SK-N-SH treated with all-trans-retinoic acid at 6 μM for 48 hours (cell line): ENCODE measurements around the gene SLC35E3.
A peak's percentile ranks its signal among the peaks of the same experiment; 100 is the strongest.

Experiments
- ATAC-seq: fragments of 200-7000 bp; cut with Tn5 transposase; 3 replicates; pipeline ENCODE4 v1.9.1; 2020; ENCODE audit warnings: mild to moderate bottlenecking, moderate library complexity
- ARNTL ChIP-seq: fragments of 450-650 bp; formaldehyde crosslinking; IDR thresholded peaks from 2 replicates; pipeline ENCODE4 v1.5.0; 2020; ENCODE audit warnings: low read depth, mild to moderate bottlenecking, moderate library complexity, borderline replicate concordance
- BACH2 ChIP-seq: fragments of 250-450 bp; sonication (Bioruptor Pico); IDR thresholded peaks from 2 replicates; pipeline ENCODE4 v1.9.0; 2021; ENCODE audit warnings: mild to moderate bottlenecking, borderline replicate concordance
- CSRNP3 ChIP-seq: fragments of 250-450 bp; sonication (Bioruptor Pico); IDR thresholded peaks from 2 replicates; pipeline ENCODE4 v1.5.1; 2021; ENCODE audit warnings: mild to moderate bottlenecking, moderate library complexity
- ESRRG ChIP-seq: fragments of 250-450 bp; sonication (Bioruptor Pico); IDR thresholded peaks from 2 replicates; pipeline ENCODE4 v1.6.1; 2021; ENCODE audit warnings: mild to moderate bottlenecking
- ISL1 ChIP-seq: fragments of 250-450 bp; sonication (Bioruptor Pico); IDR thresholded peaks from 2 replicates; pipeline ENCODE4 v2.1.2; 2022; ENCODE audit warnings: mild to moderate bottlenecking, moderate library complexity
- OSR1 ChIP-seq: fragments of 250-450 bp; sonication (Bioruptor Pico); IDR thresholded peaks from 2 replicates; pipeline ENCODE4 v1.8.0; 2022; ENCODE audit warnings: moderate library complexity, mild to moderate bottlenecking, inconsistent platforms
- PATZ1 ChIP-seq: fragments of 250-450 bp; sonication (Bioruptor Pico); IDR thresholded peaks from 2 replicates; pipeline ENCODE4 v1.8.0; 2020; ENCODE audit warnings: mild to moderate bottlenecking, moderate library complexity, borderline replicate concordance
- PPARA ChIP-seq: fragments of 250-450 bp; sonication (Bioruptor Pico); IDR thresholded peaks from 2 replicates; pipeline ENCODE4 v1.5.0; 2020; ENCODE audit warnings: mild to moderate bottlenecking, borderline replicate concordance
- RARB ChIP-seq: fragments of 250-450 bp; sonication (Bioruptor Pico); IDR thresholded peaks from 2 replicates; pipeline ENCODE4 v1.8.0; 2021; ENCODE audit warnings: mild to moderate bottlenecking, moderate library complexity
- SNAI2 ChIP-seq: fragments of 250-450 bp; sonication (Bioruptor Pico); IDR thresholded peaks from 2 replicates; pipeline ENCODE4 v1.5.0; 2020; ENCODE audit warnings: mild to moderate bottlenecking, moderate library complexity
- TCF4 ChIP-seq: fragments of 250-450 bp; sonication (Bioruptor Pico); IDR thresholded peaks from 2 replicates; pipeline ENCODE4 v1.8.0; 2021; ENCODE audit warnings: mild to moderate bottlenecking, moderate library complexity, borderline replicate concordance
- ZC3H10 ChIP-seq: fragments of 250-450 bp; sonication (Bioruptor Pico); IDR thresholded peaks from 2 replicates; pipeline ENCODE4 v1.5.1; 2021; ENCODE audit warnings: mild to moderate bottlenecking, moderate library complexity
- ZFP3 ChIP-seq: fragments of 250-450 bp; sonication (Bioruptor Pico); IDR thresholded peaks from 2 replicates; pipeline ENCODE4 v1.5.0; 2020; ENCODE audit warnings: mild to moderate bottlenecking, moderate library complexity
- ZFP30 ChIP-seq: fragments of 450-650 bp; formaldehyde crosslinking; IDR thresholded peaks from 2 replicates; pipeline ENCODE4 v1.5.0; 2022; ENCODE audit warnings: mild to moderate bottlenecking, moderate library complexity
- ZNF565 ChIP-seq: fragments of 450-650 bp; formaldehyde crosslinking; conservative IDR thresholded peaks from 2 replicates; pipeline ENCODE4 v1.5.0; 2020; ENCODE audit warnings: low read depth, mild to moderate bottlenecking, moderate library complexity
- ZNF70 ChIP-seq: fragments of 450-650 bp; formaldehyde crosslinking; IDR thresholded peaks from 2 replicates; pipeline ENCODE4 v1.5.0; 2020; ENCODE audit warnings: mild to moderate bottlenecking, moderate library complexity
- TF ChIP-seq, protein P1 (sequence below): fragments of 250-450 bp; sonication (Bioruptor Pico); IDR thresholded peaks from 2 replicates; pipeline ENCODE4 v1.5.1; 2020; ENCODE audit warnings: low read depth, mild to moderate bottlenecking, moderate library complexity
- TF ChIP-seq, protein P2 (sequence below): fragments of 250-450 bp; sonication (Bioruptor Pico); IDR thresholded peaks from 2 replicates; pipeline ENCODE4 v1.8.0; 2021; ENCODE audit warnings: low read depth, mild to moderate bottlenecking, moderate library complexity, borderline replicate concordance

The SLC35E3 gene

DNA sequence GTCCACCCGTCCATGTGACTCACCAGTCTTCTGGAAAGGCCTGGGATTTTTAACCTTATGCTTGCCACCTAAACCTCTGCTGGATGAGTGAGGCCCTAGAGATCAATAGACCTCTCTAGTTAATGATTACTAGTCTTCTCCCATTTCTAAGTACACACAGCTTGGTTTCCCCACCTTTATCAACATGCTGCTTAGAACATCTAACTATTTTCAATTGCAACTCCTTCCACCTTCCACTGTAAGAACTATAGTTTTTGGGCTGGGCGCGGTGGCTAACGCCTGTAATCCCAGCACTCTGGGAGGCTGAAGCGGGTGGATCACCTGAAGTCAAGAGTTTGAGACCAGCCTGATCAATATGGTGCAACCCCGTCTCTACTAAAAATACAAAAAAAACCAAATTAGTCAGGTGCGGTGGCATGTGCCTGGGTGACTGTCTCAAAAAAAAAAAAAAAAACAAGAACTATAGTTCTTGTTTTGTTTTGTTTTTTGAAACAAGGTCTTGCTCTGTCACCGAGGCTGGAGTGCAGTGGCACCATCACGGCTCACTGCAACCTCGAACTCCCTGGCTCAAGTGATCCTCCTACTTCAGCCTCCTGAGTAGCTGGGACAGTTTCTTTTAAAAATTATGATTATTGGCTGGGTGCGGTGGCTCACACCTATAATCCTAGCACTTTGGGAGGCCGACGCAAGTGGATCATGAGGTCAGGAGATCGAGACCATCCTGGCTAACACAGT is 43.3 kb downstream of the SLC35E3 start:
- TF ChIP-seq OSR1: no peak
- TF ChIP-seq, all 23 proteins: peak for 0
- ATAC-seq: no peak

- no peak for TF ChIP-seq ZNF565 (CRISPR knock-in tag)
- no peak for TF ChIP-seq SNAI2
- TF ChIP-seq ZFP3 (CRISPR knock-in tag): no peak
- no peak for ATAC-seq
Observed at GRCh38 chr12:68790081-68790951, 44.3 kb downstream of the SLC35E3 start.

DNA sequence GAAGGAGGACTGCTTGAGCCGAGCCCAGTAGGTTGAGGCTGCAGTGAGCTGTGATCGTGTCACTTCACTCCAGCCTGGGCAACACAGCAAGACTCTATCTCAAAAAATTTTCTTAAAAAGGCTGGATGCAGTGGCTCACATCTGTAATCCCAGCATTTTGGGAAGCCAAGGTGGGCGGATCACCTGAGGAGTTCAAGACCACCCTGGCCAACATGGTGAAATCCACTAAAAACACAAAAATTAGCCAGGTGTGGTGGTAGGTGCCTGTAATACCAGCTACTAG is 44.9 kb downstream of the SLC35E3 start:
- no peak for ATAC-seq
- TF ChIP-seq, protein P1, sequence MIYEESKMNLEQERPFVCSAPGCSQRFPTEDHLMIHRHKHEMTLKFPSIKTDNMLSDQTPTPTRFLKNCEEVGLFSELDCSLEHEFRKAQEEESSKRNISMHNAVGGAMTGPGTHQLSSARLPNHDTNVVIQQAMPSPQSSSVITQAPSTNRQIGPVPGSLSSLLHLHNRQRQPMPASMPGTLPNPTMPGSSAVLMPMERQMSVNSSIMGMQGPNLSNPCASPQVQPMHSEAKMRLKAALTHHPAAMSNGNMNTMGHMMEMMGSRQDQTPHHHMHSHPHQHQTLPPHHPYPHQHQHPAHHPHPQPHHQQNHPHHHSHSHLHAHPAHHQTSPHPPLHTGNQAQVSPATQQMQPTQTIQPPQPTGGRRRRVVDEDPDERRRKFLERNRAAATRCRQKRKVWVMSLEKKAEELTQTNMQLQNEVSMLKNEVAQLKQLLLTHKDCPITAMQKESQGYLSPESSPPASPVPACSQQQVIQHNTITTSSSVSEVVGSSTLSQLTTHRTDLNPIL (CRISPR knock-in tag): no peak
- TF ChIP-seq ARNTL (CRISPR knock-in tag): no peak
- TF ChIP-seq CSRNP3 (CRISPR knock-in tag): no peak
- TF ChIP-seq BACH2: no peak

GRCh38 chr12:68791897-68792481 is 46.0 kb downstream of the SLC35E3 start:
- no peak for ATAC-seq
- no peak for TF ChIP-seq OSR1

DNA sequence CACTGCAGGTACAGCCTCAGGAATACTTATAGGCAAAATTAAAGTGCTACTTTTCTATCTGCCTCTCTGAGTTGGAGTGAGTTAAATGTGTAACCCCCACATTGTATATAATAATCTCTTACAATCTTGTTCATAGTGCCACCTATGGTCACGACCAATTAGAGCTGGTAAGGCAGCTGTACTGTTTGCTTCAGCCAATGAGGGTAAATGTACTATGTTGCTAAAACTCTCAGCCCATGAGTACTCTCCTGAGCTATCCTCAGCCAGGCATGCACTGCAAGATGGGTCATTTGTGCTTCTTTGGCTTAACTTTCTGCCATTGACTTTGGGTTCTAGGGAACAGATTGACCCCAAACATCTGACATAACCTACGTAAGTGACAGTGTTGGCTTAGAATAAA is 47.0 kb downstream of the SLC35E3 start:
- TF ChIP-seq PATZ1 (CRISPR knock-in tag): no peak
- TF ChIP-seq ZC3H10 (CRISPR knock-in tag): no peak
- no peak for TF ChIP-seq ARNTL (CRISPR knock-in tag)
- no peak for TF ChIP-seq ISL1
- TF ChIP-seq OSR1: no peak
- TF ChIP-seq, protein P2, sequence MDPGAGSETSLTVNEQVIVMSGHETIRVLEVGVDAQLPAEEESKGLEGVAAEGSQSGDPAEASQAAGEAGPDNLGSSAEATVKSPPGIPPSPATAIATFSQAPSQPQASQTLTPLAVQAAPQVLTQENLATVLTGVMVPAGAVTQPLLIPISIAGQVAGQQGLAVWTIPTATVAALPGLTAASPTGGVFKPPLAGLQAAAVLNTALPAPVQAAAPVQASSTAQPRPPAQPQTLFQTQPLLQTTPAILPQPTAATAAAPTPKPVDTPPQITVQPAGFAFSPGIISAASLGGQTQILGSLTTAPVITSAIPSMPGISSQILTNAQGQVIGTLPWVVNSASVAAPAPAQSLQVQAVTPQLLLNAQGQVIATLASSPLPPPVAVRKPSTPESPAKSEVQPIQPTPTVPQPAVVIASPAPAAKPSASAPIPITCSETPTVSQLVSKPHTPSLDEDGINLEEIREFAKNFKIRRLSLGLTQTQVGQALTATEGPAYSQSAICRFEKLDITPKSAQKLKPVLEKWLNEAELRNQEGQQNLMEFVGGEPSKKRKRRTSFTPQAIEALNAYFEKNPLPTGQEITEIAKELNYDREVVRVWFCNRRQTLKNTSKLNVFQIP (CRISPR knock-in tag): no peak
- no peak for TF ChIP-seq RARB
- TF ChIP-seq ESRRG (CRISPR knock-in tag): no peak
- TF ChIP-seq, all 23 proteins: peak for 0
- ATAC-seq: peak; percentile 96

DNA sequence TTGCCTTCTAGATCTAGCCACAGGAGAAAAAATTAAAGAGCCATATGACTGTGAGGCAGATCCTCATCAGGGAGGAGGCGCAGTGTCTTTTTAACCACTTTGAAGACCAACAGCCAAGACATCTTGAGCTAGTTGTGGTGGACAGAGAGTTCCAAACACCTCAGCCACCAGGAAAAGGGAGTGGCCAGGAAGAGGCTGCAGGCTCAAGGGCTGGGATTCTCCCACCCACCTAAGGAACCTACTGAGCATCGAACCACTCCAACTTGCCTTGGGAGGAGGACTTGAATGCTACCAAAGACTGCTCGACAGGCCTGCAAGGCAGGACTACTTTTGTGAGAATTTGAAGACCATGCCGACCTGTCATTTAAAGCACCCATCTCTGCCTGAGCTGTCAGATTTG is 47.5 kb downstream of the SLC35E3 start:
- no peak for TF ChIP-seq PPARA (CRISPR knock-in tag)
- TF ChIP-seq ISL1: no peak
- no peak for TF ChIP-seq ZNF70 (CRISPR knock-in tag)
- no peak for TF ChIP-seq TCF4
- TF ChIP-seq ZFP30 (CRISPR knock-in tag): no peak
- no peak for TF ChIP-seq OSR1
- no peak for TF ChIP-seq ESRRG (CRISPR knock-in tag)
- no peak for ATAC-seq
